Parathyroid adenoma (tissue), 2 donors: ENCODE measurements around the gene GRM4.

ENCODE experiments used
- H2AFZ ChIP-seq: fragments of 300-600 bp; sonication (generic); one replicate; pipeline ENCODE4 v1.7.0; 2017; ENCODE audit warnings: antibody characterized with exemption, mild to moderate bottlenecking
- H3K27ac ChIP-seq: fragments of 300-600 bp; sonication (generic); one replicate; pipeline ENCODE4 v1.7.0; 2017
- H3K27me3 ChIP-seq: fragments of 300-600 bp; sonication (generic); one replicate; pipeline ENCODE4 v1.7.0; 2017; ENCODE audit warnings: low read length; ENCODE audit not compliant: control insufficient read depth, insufficient read depth
- H3K36me3 ChIP-seq: fragments of 300-600 bp; sonication (generic); one replicate; pipeline ENCODE4 v1.7.0; 2017; ENCODE audit warnings: low read length; ENCODE audit not compliant: control insufficient read depth, insufficient read depth
- H3K4me1 ChIP-seq: fragments of 300-600 bp; sonication (generic); one replicate; pipeline ENCODE4 v1.7.0; 2017; ENCODE audit warnings: control low read depth
- H3K4me2 ChIP-seq: fragments of 300-600 bp; sonication (generic); one replicate; pipeline ENCODE4 v1.7.0; 2017; ENCODE audit warnings: low read length
- H3K4me3 ChIP-seq: fragments of 300-600 bp; sonication (generic); one replicate; pipeline ENCODE4 v1.7.0; 2017; ENCODE audit warnings: low read depth, low read length
- H3K79me2 ChIP-seq: fragments of 300-600 bp; sonication (generic); one replicate; pipeline ENCODE4 v1.7.0; 2017; ENCODE audit warnings: control low read depth
- H3K9ac ChIP-seq: fragments of 300-600 bp; sonication (generic); one replicate; pipeline ENCODE4 v1.7.0; 2017; ENCODE audit warnings: mild to moderate bottlenecking
- H3K9me3 ChIP-seq: fragments of 300-600 bp; sonication (generic); one replicate; pipeline ENCODE4 v1.7.0; 2017; ENCODE audit warnings: low read length; ENCODE audit not compliant: control insufficient read depth
- CTCF ChIP-seq: fragments of 300-600 bp; sonication (generic); IDR thresholded peaks from one replicate; pipeline ENCODE4 v1.7.0; 2017; ENCODE audit warnings: antibody characterized with exemption, mild to moderate bottlenecking
- donor health status: primary hyperparathyroidism.

The GRM4 gene

GRCh38 chr6:34055223-34055933, 90.5 kb downstream of the GRM4 start:
- Histone ChIP-seq H3K36me3 (no peaks in the 10 kb centered on the region), H2AFZ (no peak overlapping the region), H3K9ac (no peak overlapping the region), H3K4me3 (no peak overlapping the region), H3K27ac (no peak overlapping the region), H3K4me2 (no peak overlapping the region), H3K79me2 (no peaks in the 10 kb centered on the region), H3K27me3 (no peaks in the 10 kb centered on the region), H3K4me1 (no peaks in the 10 kb centered on the region), H3K9me3 (no peaks in the 10 kb centered on the region)
- peak; percentile 71 for TF ChIP-seq CTCF

- Histone ChIP-seq H3K79me2 (no peaks in the 10 kb centered on the region), H3K27ac (no peak overlapping the region), H2AFZ (no peak overlapping the region), H3K9ac (no peak overlapping the region), H3K27me3 (no peaks in the 10 kb centered on the region), H3K9me3 (no peaks in the 10 kb centered on the region), H3K4me3 (no peak overlapping the region), H3K4me2 (no peak overlapping the region), H3K36me3 (no peaks in the 10 kb centered on the region), H3K4me1 (no peaks in the 10 kb centered on the region)
- no peak for TF ChIP-seq CTCF
Measured at GRCh38 chr6:34053721-34054120, 92.2 kb downstream of the GRM4 start.

- no peaks in the 10 kb centered on the region for H3K9me3 ChIP-seq
- H3K4me1 ChIP-seq, result no peaks in the 10 kb centered on the region
- H3K36me3 ChIP-seq, result no peaks in the 10 kb centered on the region
- H3K27ac ChIP-seq, result no peak overlapping the region
- no peak overlapping the region for H3K4me2 ChIP-seq
- TF ChIP-seq CTCF, result no peak
- no peak overlapping the region for H3K4me3 ChIP-seq
- H3K27me3 ChIP-seq, result no peaks in the 10 kb centered on the region
- H3K9ac ChIP-seq, result no peak overlapping the region
- no peak overlapping the region for H2AFZ ChIP-seq
- H3K79me2 ChIP-seq, result no peaks in the 10 kb centered on the region
Measured at GRCh38 chr6:34052918-34053608, 92.8 kb downstream of the GRM4 start.

- Histone ChIP-seq H3K27me3 (no peaks in the 10 kb centered on the region), H3K27ac (no peak overlapping the region), H3K9ac (no peak overlapping the region), H3K9me3 (no peaks in the 10 kb centered on the region), H3K4me3 (no peak overlapping the region), H2AFZ (no peak overlapping the region), H3K4me2 (no peak overlapping the region), H3K36me3 (no peaks in the 10 kb centered on the region), H3K4me1 (no peaks in the 10 kb centered on the region), H3K79me2 (no peaks in the 10 kb centered on the region)
- TF ChIP-seq CTCF, result no peak
Measured at GRCh38 chr6:34052071-34052825, 93.6 kb downstream of the GRM4 start.
